Heart right ventricle (tissue), 16 donors: ENCODE measurements around the gene PKP2. TPM values are rescaled to one million over a fixed set of nuclear protein-coding genes. Genes with fewer than 3 reads are reported as not detected.
A peak's percentile ranks its signal among the peaks of the same experiment; 100 is the strongest.

Experiments
- ATAC-seq, 8 donors: fragments of 200-7000 bp; cut with Tn5 transposase; one replicate each; pipeline ENCODE4 v1.9.1; 2020; ENCODE audit warnings: mild to moderate bottlenecking in 8 of 8, moderate library complexity in 8 of 8, moderate number of reproducible peaks in 1 of 8
- DNase-seq, 2 donors: peaks; one replicate each; pipeline ENCODE4 v3.0.0-alpha.2; 2020
- H3K27ac ChIP-seq, 10 donors: fragments of 200-600 bp; sonication (generic) in 2 of 10; one replicate each; pipeline versions ENCODE4 v1.5.0 to v1.8.0; 2020 to 2022; ENCODE audit warnings: mild to moderate bottlenecking in 3 of 10
- H3K27me3 ChIP-seq, 7 donors: fragments of 200-600 bp; one replicate each; pipeline ENCODE4 v1.8.0; 2021 to 2022; ENCODE audit warnings: mild to moderate bottlenecking in 2 of 7
- H3K36me3 ChIP-seq, 9 donors: fragments of 200-600 bp; sonication (generic) in 1 of 9; one replicate each; pipeline versions ENCODE4 v1.5.0 to v1.8.0; 2020 to 2022; ENCODE audit warnings: mild to moderate bottlenecking in 2 of 9
- H3K4me1 ChIP-seq, 9 donors: fragments of 200-600 bp; sonication (generic) in 1 of 9; one replicate each; pipeline versions ENCODE4 v1.5.0 to v1.8.0; 2020 to 2022; ENCODE audit warnings: mild to moderate bottlenecking in 4 of 9
- H3K4me3 ChIP-seq, 10 donors: fragments of 200-600 bp; sonication (generic) in 2 of 10; one replicate each; pipeline versions ENCODE4 v1.5.0 to v1.8.0; 2020 to 2022; ENCODE audit warnings: mild to moderate bottlenecking in 7 of 10, moderate library complexity in 2 of 10
- H3K9me3 ChIP-seq, 11 donors: fragments of 200-600 bp in 10 of 11; sonication (generic) in 2 of 11; one replicate each; pipeline versions ENCODE4 v1.5.0 to v1.8.0; 2013 to 2022; ENCODE audit warnings: mild to moderate bottlenecking in 2 of 11, control low read depth in 1 of 11, moderate library complexity in 1 of 11
- WGBS, 2 donors: extraction: QIAGEN DNeasy Blood & Tissue Kit; methylation state at CpG; one replicate each; pipeline ENCODE4 v1.1.7; 2013; ENCODE audit warnings: inconsistent platforms in 1 of 2; 5-methylcytosine and 5-hydroxymethylcytosine counted together
- intact Hi-C, 10 donors: fragments of 100-400 bp; cut with DNase I; formaldehyde crosslinking; loops; one replicate each; pipeline versions ENCODE4 v1.11.1 to v1.14.2; 2022
- polyA plus RNA-seq, 2 donors: library from polyadenylated mRNA; stranded (reverse); fragments of 200-250 nt; gene quantifications; one replicate each; pipeline ENCODE4 v1.2.3, GENCODE V29; 2013
- total RNA-seq, 10 donors: library from RNA; stranded (reverse); fragmentation: NEBNext Ultra II Directional in 3 of 10; extraction: Animal tissue kit (Norgen Biotek cat#: 25700) in 3 of 10; gene quantifications; one replicate each; pipeline versions ENCODE4 v1.2.1 to v1.2.4, GENCODE V29; 2021 to 2023
- TF ChIP-seq, protein P1 (sequence below), 9 donors: fragments of 200-600 bp; sonication (generic) in 2 of 9; IDR thresholded peaks; one replicate each; pipeline versions ENCODE4 v1.5.0 to v1.8.0; 2021 to 2022; ENCODE audit warnings: antibody characterized with exemption in 9 of 9, mild to moderate bottlenecking in 5 of 9, moderate library complexity in 1 of 9
- donor health status: Arrhythmogenic right ventricular cardiomyopathy.
- donor health status: ischemic (EF 13 %, LVEDD 7.1; RV severe dilation, severe dysfunction).
- donor health status: healthy with polysubstance abuse.
- donor health status: DM: no; HTN: yes; CAD: no.
- donor health status: DM: no; HTN: no; CAD: no.
- donor health status: ischemic (EF 25% LVEDD 6.9; RV normal size, moderate dysfunction).
- donor health status: ischemic (EF 25% LVEDD 5.7; RV mildly dilated, moderate dysfunction).
- donor health status: healthy.
- donor health status: DM: yes; HTN: yes; CAD: no.
- donor health status: Ischemic cardiomyopathy.
- donor health status: ischemic (EF 35%, LVEDD 5.7; RV mildly dilated, moderate dysfunction).
- donor health status: nonischemic (EF 11% LVEDD 7.7; RV severe dilation, severe dysfunction).
- donor health status: DM: yes; HTN: yes; CAD: no.
- donor health status: PGD.
- donor health status: ischemic (EF 29% LVEDD 5.4; RV normal size, mild dysfunction).
- donor health status: nonischemic (EF 23%, LVEDD 6.1; RV moderate dilation, normal function).

PKP2 gene
- total and polyA plus RNA-seq, 12 donors = 92.3 to 639 (median 410) TPM

GRCh38 chr12:32906399-32907165, 10.0 kb upstream of the PKP2 start:
- WGBS, 2 donors = 69 to 72% methylated on average over 9 of the region's 9 CpGs
- intact Hi-C loops = loop anchor here in 1 of 10 donors (5.0 to 10.0 kb wide), 2 partner anchors 122 to 144 kb away; no protein-coding TSS in a partner anchor
- no peak overlapping the region for H3K4me3 ChIP-seq
- TF ChIP-seq, protein P1, sequence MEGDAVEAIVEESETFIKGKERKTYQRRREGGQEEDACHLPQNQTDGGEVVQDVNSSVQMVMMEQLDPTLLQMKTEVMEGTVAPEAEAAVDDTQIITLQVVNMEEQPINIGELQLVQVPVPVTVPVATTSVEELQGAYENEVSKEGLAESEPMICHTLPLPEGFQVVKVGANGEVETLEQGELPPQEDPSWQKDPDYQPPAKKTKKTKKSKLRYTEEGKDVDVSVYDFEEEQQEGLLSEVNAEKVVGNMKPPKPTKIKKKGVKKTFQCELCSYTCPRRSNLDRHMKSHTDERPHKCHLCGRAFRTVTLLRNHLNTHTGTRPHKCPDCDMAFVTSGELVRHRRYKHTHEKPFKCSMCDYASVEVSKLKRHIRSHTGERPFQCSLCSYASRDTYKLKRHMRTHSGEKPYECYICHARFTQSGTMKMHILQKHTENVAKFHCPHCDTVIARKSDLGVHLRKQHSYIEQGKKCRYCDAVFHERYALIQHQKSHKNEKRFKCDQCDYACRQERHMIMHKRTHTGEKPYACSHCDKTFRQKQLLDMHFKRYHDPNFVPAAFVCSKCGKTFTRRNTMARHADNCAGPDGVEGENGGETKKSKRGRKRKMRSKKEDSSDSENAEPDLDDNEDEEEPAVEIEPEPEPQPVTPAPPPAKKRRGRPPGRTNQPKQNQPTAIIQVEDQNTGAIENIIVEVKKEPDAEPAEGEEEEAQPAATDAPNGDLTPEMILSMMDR (IDR thresholded peaks at IDR 0.05) = no peak
- no peaks in the 10 kb centered on the region for H3K9me3 ChIP-seq
- ATAC-seq (no peak), DNase-seq (no peak)
- no peaks in the 10 kb centered on the region for H3K27me3 ChIP-seq
- no peak overlapping the region for H3K27ac ChIP-seq
- peaks cover 0 to 6% (median 0%) of the 10 kb centered on the region in 9 donors for H3K4me1 ChIP-seq
- H3K36me3 ChIP-seq = no peaks in the 10 kb centered on the region

DNA sequence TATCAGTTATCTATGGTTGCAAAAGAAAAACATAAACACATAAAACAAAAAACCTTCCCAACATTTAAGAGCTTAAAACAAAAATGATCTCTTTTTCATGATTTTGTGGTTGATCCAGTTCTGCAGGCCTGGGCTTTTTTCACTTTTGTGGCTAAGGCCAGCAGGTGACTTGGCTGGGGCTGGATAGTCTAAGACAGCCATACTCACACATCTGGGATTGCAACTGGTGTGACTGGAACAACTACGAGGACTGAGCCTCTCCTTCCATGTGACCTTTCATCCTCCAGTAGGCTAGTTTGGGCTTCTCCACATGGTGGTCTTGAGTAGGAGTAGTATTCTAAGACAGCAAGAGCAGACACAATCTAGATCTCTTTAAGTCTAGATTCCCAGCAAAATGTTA, 7.2 kb upstream of the PKP2 start:
- H3K36me3 ChIP-seq = no peaks in the 10 kb centered on the region
- WGBS, 2 donors = 32% methylated on average over 1 of the region's 1 CpG
- no peak overlapping the region for H3K4me3 ChIP-seq
- peaks cover 0 to 5% (median 0%) of the 10 kb centered on the region in 7 donors for H3K27me3 ChIP-seq
- TF ChIP-seq, protein P1 (IDR thresholded peaks at IDR 0.05) = no peak
- H3K9me3 ChIP-seq = no peaks in the 10 kb centered on the region
- DNase-seq = no peak
- H3K4me1 ChIP-seq = peaks cover 0 to 6% (median 3%) of the 10 kb centered on the region in 9 donors
- peak overlapping the region in 2 of 10 donors; percentile 19 to 25 for H3K27ac ChIP-seq
- intact Hi-C loops = loop anchor here in 1 of 10 donors (10.0 kb wide), 1 partner anchor 119 kb away; no protein-coding TSS in a partner anchor
- ATAC-seq = peak in 3 of 8 donors; percentile 37 to 58 (median 41)

- ATAC-seq (no peak), DNase-seq (no peak)
- intact Hi-C loops = loop anchor here in 1 of 10 donors (10.0 kb wide), 1 partner anchor 119 kb away; no protein-coding TSS in a partner anchor
- H3K27me3 ChIP-seq = peaks cover 0 to 6% (median 0%) of the 10 kb centered on the region in 7 donors
- 42 to 55% methylated on average over 1 of the region's 1 CpG for whole genome bisulfite sequencing, 2 donors
- TF ChIP-seq, protein P1 (IDR thresholded peaks at IDR 0.05) = no peak
- H3K9me3 ChIP-seq = no peaks in the 10 kb centered on the region
- H3K4me1 ChIP-seq = peaks cover 0 to 6% (median 3%) of the 10 kb centered on the region in 9 donors
- no peak overlapping the region for H3K4me3 ChIP-seq
- H3K27ac ChIP-seq = no peak overlapping the region
- no peaks in the 10 kb centered on the region for H3K36me3 ChIP-seq
Observed at GRCh38 chr12:32903318-32903717, 6.7 kb upstream of the PKP2 start.

DNA sequence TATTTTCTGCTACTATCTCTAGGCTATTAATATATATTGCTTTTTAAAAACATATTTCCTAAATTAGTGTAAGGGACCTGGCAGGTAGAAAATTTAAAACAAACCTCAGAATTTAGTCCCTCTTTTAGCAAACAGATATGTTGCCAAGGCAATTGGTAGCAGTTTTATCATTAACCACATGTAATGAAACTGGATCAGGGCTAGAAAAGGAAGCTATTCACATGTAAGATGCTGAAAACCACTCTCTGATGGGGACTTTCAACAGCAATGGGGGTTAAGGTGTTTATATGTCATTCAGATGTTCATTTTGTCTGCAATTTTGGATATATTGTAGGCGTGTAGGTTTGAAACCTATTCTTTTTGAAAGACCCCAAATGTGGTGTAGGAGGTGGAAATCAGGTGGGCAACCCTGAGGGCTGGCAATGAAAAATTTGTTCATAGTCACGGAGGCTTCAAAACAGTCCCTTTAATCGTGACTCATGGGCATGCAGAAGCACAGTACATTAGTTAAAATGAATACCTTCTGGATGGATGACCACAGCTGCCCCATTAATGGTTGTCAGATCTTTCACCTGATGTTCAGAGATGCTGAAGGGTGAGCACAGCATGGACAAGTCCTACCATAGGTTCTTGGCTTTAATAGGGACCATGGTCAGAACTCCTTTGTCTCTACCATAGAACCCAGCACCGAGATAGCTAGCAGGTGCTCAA, 5.9 kb upstream of the PKP2 start:
- H3K9me3 ChIP-seq = no peaks in the 10 kb centered on the region
- peaks cover 0 to 6% (median 0%) of the 10 kb centered on the region in 7 donors for H3K27me3 ChIP-seq
- H3K4me3 ChIP-seq = no peak overlapping the region
- no peaks in the 10 kb centered on the region for H3K36me3 ChIP-seq
- intact Hi-C loops = loop anchor here in 1 of 10 donors (10.0 kb wide), 1 partner anchor 118 kb away; no protein-coding TSS in a partner anchor
- no peak overlapping the region for H3K27ac ChIP-seq
- ATAC-seq (no peak), DNase-seq (no peak)
- H3K4me1 ChIP-seq = peaks cover 0 to 8% (median 3%) of the 10 kb centered on the region in 9 donors
- WGBS, 2 donors = 80 to 88% methylated on average over 4 of the region's 4 CpGs
- TF ChIP-seq, protein P1 (IDR thresholded peaks at IDR 0.05) = no peak
